ENCODE data around the gene GID4. TPM values are rescaled to one million over a fixed set of nuclear protein-coding genes. Genes with fewer than 3 reads are reported as not detected.
"Not testable (repeated sequence)": the region's sequence is repeated elsewhere in the genome, so short reads cannot be mapped to it uniquely, and the experiment has no call there.

Gene GID4
- total RNA-seq, 2 donors from 2014 or later, result 3.6 to 20.4 TPM

GRCh38 chr17:17993852-17994251 lies 45.4 kb upstream of the GID4 start:
- Histone ChIP-seq H3K36me3 (replicated peaks in 1 of 2; ENCODE audit: insufficient read depth in 1 of 2, low read depth in 2 of 2) (no peaks in the 10 kb centered on the region), H3K4me1 (no peaks in the 10 kb centered on the region), H3K9me3 (no peaks in the 10 kb centered on the region), H3K27ac (no peak overlapping the region), H3K4me3 (no peak overlapping the region), H3K27me3 (no peaks in the 10 kb centered on the region)
- TF ChIP-seq POLR2A (IDR thresholded peaks at IDR 0.05), result no peak
- TF ChIP-seq CTCF (IDR thresholded peaks at IDR 0.05), result no peak
- DNase-seq (no peak), ATAC-seq (no peak)
- 91 to 93% methylated on average over 7 to 12 of the region's 12 CpGs for WGBS, 2 donors
- intact Hi-C loops (cut with DNase I), result no loop called here

- no peaks in the 10 kb centered on the region for H3K4me1 ChIP-seq
- H3K27ac ChIP-seq, result no peak overlapping the region
- no peaks in the 10 kb centered on the region for H3K27me3 ChIP-seq
- DNase-seq (peak in 1 of 4 donors; percentile 38), ATAC-seq (no peak)
- WGBS, 2 donors, result 60 to 97% methylated on average over 6 to 18 of the region's 18 CpGs
- intact Hi-C loops (cut with DNase I), result no loop called here
- peak in 2 of 7 experiments; percentile 11 to 13 for TF ChIP-seq CTCF (IDR thresholded peaks at IDR 0.05)
- no peak for TF ChIP-seq POLR2A (IDR thresholded peaks at IDR 0.05)
- no peaks in the 10 kb centered on the region for H3K9me3 ChIP-seq
- no peaks in the 10 kb centered on the region for H3K36me3 ChIP-seq (replicated peaks in 1 of 2; ENCODE audit: insufficient read depth in 1 of 2, low read depth in 2 of 2)
- H3K4me3 ChIP-seq, result no peak overlapping the region
Measured at GRCh38 chr17:17994271-17995069, 44.7 kb upstream of the GID4 start.

- H3K4me1 ChIP-seq; H3K27me3 ChIP-seq; ATAC-seq; H3K9me3 ChIP-seq; H3K27ac ChIP-seq; H3K4me3 ChIP-seq; DNase-seq; H3K36me3 ChIP-seq (replicated peaks in 1 of 2; ENCODE audit: insufficient read depth in 1 of 2, low read depth in 2 of 2); intact Hi-C loops (cut with DNase I): not testable (repeated sequence)
- WGBS, 2 donors, result 90 to 94% methylated on average over 8 of the region's 8 CpGs
Measured at GRCh38 chr17:17995887-17996286, 43.3 kb upstream of the GID4 start.

DNA sequence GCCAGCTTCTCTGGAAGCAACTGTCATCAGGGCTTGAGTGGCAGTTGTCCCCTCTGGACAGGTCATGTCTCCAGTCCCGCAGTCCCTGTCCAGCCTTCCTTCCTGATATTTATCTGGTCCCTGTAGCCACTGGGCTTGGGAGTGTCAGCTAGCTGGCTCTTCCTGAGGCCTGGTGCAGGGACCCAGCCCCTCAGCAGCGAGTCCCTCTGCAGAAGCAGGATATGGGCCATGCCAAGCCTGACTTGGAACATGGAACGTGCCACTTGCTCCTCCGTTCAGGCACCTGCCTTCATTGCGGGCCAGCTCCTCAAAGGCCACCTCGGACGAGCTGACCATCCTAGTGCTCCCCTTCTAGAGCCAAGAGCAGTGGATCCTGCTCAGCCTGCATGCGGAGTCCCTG lies 40.3 kb upstream of the GID4 start:
- TF ChIP-seq POLR2A (IDR thresholded peaks at IDR 0.05) (no peak), CTCF (IDR thresholded peaks at IDR 0.05) (no peak)

DNA sequence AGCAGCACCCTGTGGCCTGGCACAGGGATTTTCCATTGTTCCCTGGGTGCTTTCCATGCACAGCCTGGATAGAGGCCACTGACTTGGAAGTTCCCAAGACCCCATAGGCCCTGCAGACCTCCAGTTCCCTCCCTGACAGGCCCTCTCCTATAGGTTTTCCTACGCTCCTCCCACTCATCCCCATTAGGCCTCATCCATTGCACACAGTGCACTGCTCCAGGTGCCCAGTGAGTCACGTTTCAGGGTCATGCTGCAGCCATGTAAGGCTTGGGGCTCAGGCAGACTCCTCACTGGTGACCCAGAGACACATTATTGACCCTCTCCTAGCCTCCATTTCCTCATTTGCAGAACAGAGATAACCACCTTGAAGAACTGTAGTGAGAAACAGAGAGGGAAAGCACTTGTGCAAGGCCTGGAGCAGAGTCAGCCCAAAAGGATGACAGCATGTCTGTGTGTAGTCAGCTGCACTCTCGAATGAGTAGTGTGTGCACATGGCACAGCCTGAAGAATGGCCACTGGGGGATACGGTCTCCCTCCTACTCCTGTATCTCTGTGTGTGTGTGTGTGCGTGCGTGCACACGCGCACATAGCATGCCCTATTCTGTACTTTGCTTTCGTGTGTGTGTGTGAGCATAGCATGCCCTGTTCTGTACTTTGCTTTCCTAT lies 39.7 kb upstream of the GID4 start:
- TF ChIP-seq POLR2A (IDR thresholded peaks at IDR 0.05), result no peak
- TF ChIP-seq CTCF (IDR thresholded peaks at IDR 0.05), result no peak
- DNase-seq (no peak), ATAC-seq (no peak)
- Histone ChIP-seq H3K27me3 (no peaks in the 10 kb centered on the region), H3K27ac (no peak overlapping the region), H3K36me3 (replicated peaks in 1 of 2; ENCODE audit: insufficient read depth in 1 of 2, low read depth in 2 of 2) (no peaks in the 10 kb centered on the region), H3K4me1 (no peaks in the 10 kb centered on the region), H3K9me3 (no peaks in the 10 kb centered on the region), H3K4me3 (no peak overlapping the region)
- 69 to 77% methylated on average over 9 of the region's 9 CpGs for WGBS, 2 donors
- intact Hi-C loops (cut with DNase I), result no loop called here

More for the DNA sequence above, 40.3 kb upstream of the GID4 start:
- H3K27ac ChIP-seq, result no peak overlapping the region
- H3K9me3 ChIP-seq, result no peaks in the 10 kb centered on the region
- no peak overlapping the region for H3K4me3 ChIP-seq
- H3K27me3 ChIP-seq, result no peaks in the 10 kb centered on the region
- no peaks in the 10 kb centered on the region for H3K36me3 ChIP-seq (replicated peaks in 1 of 2; ENCODE audit: insufficient read depth in 1 of 2, low read depth in 2 of 2)
- intact Hi-C loops (cut with DNase I), result no loop called here
- WGBS, 2 donors, result 86 to 90% methylated on average over 3 to 8 of the region's 8 CpGs
- ATAC-seq (no peak), DNase-seq (no peak)
- H3K4me1 ChIP-seq, result no peaks in the 10 kb centered on the region

All from body of pancreas (tissue), 4 donors.